Body of pancreas (tissue), 4 donors: Measurements from ENCODE around the gene PCDHGA7.
"Not testable (repeated sequence)": the region's sequence is repeated elsewhere in the genome, so short reads cannot be mapped to it uniquely, and the experiment has no call there.

Experiments used
- CTCF ChIP-seq, 7 experiments: fragments of 450-650 bp in 4 of 7; fragments of 200-600 bp in 3 of 7; sonication (generic) in 3 of 7; IDR thresholded peaks; one replicate each; pipeline ENCODE4 v1.5.1; 2016 to 2019; ENCODE audit warnings: antibody characterized with exemption in 7 of 7
- POLR2A ChIP-seq, 3 donors: fragments of 450-650 bp; IDR thresholded peaks; one replicate each; pipeline ENCODE4 v1.6.1; 2016; ENCODE audit warnings: antibody characterized with exemption in 3 of 3, mild to moderate bottlenecking in 2 of 3

- not testable (repeated sequence) for TF ChIP-seq CTCF, POLR2A (IDR thresholded peaks at IDR 0.05)
Measured at GRCh38 chr5:141415275-141415618, 32.7 kb downstream of the PCDHGA7 start.
